Adrenal gland (tissue), 12 donors: ENCODE results near the gene KIFC3. TPM values are rescaled to one million over a fixed set of nuclear protein-coding genes. Genes with fewer than 3 reads are reported as not detected.
"Not testable (repeated sequence)": the region's sequence is repeated elsewhere in the genome, so short reads cannot be mapped to it uniquely, and the experiment has no call there.

ENCODE experiments used
- DNase-seq, 7 donors: peaks; one replicate each; pipeline ENCODE4 v3.0.0-alpha.2; 2019 to 2020
- H3K27ac ChIP-seq, 5 donors: fragments of 200-600 bp; sonication (generic) in 4 of 5; 1 replicate in 3 of 5; 2 replicates in 2 of 5; pipeline versions ENCODE4 v1.5.1 to v1.8.0; 2016 to 2020; ENCODE audit warnings: mild to moderate bottlenecking in 1 of 5
- H3K27me3 ChIP-seq: fragments of 200-600 bp; 2 replicates; pipeline ENCODE4 v1.8.0; 2021
- H3K36me3 ChIP-seq, 2 donors: fragments of 200-600 bp; replicated peaks in 1 of 2; 1 replicate in 1 of 2; 2 replicates in 1 of 2; pipeline versions ENCODE4 v1.5.1 to v1.8.0; 2018 to 2022
- H3K4me1 ChIP-seq, 2 donors: fragments of 200-600 bp; replicated peaks in 1 of 2; 1 replicate in 1 of 2; 2 replicates in 1 of 2; pipeline versions ENCODE4 v1.5.1 to v1.8.0; 2018 to 2021
- H3K4me3 ChIP-seq, 4 donors: fragments of 200-600 bp; sonication (generic) in 3 of 4; one replicate each; pipeline ENCODE4 v1.5.1; 2016 to 2018
- H3K9me3 ChIP-seq, 3 donors: fragments of 200-600 bp; sonication (generic) in 1 of 3; replicated peaks in 1 of 3; 1 replicate in 2 of 3; 2 replicates in 1 of 3; pipeline versions ENCODE4 v1.5.1 to v1.8.0; 2016 to 2021
- POLR2A ChIP-seq, 2 donors: fragments of 450-650 bp; IDR thresholded peaks; one replicate each; pipeline ENCODE4 v1.6.1; 2017; ENCODE audit warnings: antibody characterized with exemption in 2 of 2, mild to moderate bottlenecking in 2 of 2, moderate library complexity in 1 of 2
- WGBS, 4 donors: extraction: QIAGEN DNeasy Blood & Tissue Kit in 2 of 4; methylation state at CpG; one replicate each; pipeline versions ENCODE4 v1.1.5 to v1.1.7; 2013 to 2017; 5-methylcytosine and 5-hydroxymethylcytosine counted together
- intact Hi-C, 2 donors: fragments of 100-400 bp; cut with DNase I; formaldehyde crosslinking; loops; one replicate each; pipeline versions ENCODE4 v1.14.1 to v1.15.0; 2022 to 2023
- polyA plus RNA-seq, 3 donors: library from polyadenylated mRNA; stranded (reverse); fragments of 200-250 nt in 2 of 3; fragments of 350-450 nt in 1 of 3; fragmentation: Illumina TruSeq in 1 of 3; extraction: RNeasy Lipid Tissue Mini Kit (QIAGEN cat#74804) in 1 of 3; gene quantifications; one replicate each; pipeline ENCODE4 v1.2.3, GENCODE V29; 2013 to 2014
- total RNA-seq, 9 donors: library from RNA; depleted of rRNA in 4 of 9; stranded (reverse); fragments of >200 nt in 4 of 9; fragments of 120-200 nt in 1 of 9; fragmentation: NEBNext Ultra II Directional in 1 of 9; extraction: Animal tissue kit (Norgen Biotek cat#: 25700) in 1 of 9; gene quantifications; one replicate each; pipeline versions ENCODE4 v1.1.0 to v1.2.4, GENCODE V29; 2013 to 2023
- TF ChIP-seq, protein P1 (sequence below), 6 experiments: fragments of 450-650 bp in 4 of 6; fragments of 200-600 bp in 2 of 6; sonication (generic) in 1 of 6; IDR thresholded peaks; 1 replicate in 5 of 6; 2 replicates in 1 of 6; pipeline versions ENCODE4 v1.5.1 to v1.8.0; 2016 to 2021; ENCODE audit warnings: antibody characterized with exemption in 6 of 6, mild to moderate bottlenecking in 2 of 6, moderate library complexity in 1 of 6
- donor health status: healthy with polysubstance abuse.
- donor health status: Bipolar disorder and iron deficiency.
- donor health status: DM: yes; HTN: yes; CAD: no.
- donor health status: DM: no; HTN: no; CAD: no.
- donor health status: DM: no; HTN: no; CAD: no.
- donor health status: DM: yes; HTN: yes; CAD: no.

Gene KIFC3
- total and polyA plus RNA-seq, 12 donors, result 15.5 to 130 (median 60.0) TPM

DNA sequence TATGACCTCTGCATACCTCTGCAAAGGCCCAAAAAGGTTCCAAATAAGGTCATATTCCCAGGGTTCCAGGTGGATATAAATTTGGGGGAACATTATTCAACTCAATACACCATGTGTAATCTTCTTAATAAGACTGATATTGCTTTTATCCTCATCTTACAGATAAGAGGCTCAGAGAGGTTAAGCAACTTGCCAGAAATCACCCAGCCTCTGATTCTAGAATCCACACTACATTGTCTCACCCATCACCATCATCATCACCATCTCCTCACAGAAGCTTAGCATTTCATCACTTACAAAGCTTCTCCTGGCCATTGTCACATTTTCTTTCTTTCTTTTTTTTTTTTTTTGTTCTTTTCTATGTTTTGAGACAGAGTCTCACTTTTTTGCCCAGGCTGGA, 15.4 kb upstream of the KIFC3 start:
- Histone ChIP-seq H3K4me3 (no peak overlapping the region), H3K9me3 (no peaks in the 10 kb centered on the region), H3K4me1 (peaks cover 0 to 14% of the 10 kb centered on the region in 2 donors), H3K27me3 (no peaks in the 10 kb centered on the region), H3K27ac (no peak overlapping the region), H3K36me3 (no peaks in the 10 kb centered on the region)
- DNase-seq, result no peak
- intact Hi-C loops, result no loop called here
- TF ChIP-seq POLR2A (IDR thresholded peaks at IDR 0.05), result no peak
- TF ChIP-seq, protein P1, sequence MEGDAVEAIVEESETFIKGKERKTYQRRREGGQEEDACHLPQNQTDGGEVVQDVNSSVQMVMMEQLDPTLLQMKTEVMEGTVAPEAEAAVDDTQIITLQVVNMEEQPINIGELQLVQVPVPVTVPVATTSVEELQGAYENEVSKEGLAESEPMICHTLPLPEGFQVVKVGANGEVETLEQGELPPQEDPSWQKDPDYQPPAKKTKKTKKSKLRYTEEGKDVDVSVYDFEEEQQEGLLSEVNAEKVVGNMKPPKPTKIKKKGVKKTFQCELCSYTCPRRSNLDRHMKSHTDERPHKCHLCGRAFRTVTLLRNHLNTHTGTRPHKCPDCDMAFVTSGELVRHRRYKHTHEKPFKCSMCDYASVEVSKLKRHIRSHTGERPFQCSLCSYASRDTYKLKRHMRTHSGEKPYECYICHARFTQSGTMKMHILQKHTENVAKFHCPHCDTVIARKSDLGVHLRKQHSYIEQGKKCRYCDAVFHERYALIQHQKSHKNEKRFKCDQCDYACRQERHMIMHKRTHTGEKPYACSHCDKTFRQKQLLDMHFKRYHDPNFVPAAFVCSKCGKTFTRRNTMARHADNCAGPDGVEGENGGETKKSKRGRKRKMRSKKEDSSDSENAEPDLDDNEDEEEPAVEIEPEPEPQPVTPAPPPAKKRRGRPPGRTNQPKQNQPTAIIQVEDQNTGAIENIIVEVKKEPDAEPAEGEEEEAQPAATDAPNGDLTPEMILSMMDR (IDR thresholded peaks at IDR 0.05), result no peak

DNA sequence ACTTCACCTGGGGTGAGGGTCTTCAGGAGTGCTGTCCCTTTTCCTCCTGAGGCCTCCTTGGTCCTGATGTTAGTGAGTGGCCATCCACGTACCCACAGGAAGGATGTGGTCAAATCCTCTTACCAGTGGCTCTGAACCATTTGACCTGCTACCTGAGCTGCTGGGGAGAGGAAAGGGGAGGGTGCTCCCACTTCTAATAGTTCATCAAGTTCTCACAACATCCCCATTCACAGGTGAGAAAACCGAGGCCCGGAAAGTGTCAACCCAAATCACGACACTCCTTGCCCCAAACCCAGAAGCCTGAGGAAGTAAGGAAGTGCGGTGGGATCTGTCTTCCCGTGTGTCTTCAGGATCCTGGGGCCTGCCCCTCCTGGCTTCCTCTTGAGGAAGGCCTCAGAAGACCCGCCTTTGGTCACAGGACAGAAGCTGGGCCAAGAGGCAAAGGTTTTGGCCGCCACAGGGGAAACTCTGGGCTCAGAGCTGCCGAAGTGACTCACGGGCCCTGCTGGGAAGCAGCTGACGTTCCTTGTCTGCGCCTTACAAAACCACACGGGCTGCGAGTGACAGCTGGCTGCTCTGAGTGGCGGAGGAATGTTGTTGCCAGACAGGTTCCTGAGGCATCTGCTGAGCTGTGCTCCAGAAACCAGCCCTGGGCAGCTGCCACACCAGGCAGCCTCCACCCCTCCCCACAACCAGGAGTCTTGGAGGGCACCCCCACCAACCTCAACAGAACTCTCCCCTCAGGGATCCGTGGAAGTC, 13.9 kb upstream of the KIFC3 start:
- Histone ChIP-seq H3K27me3 (no peaks in the 10 kb centered on the region), H3K4me3 (no peak overlapping the region), H3K9me3 (no peaks in the 10 kb centered on the region), H3K4me1 (peaks cover 0 to 14% of the 10 kb centered on the region in 2 donors), H3K27ac (peak overlapping the region; percentile 31 to 89 (median 67)), H3K36me3 (no peaks in the 10 kb centered on the region)
- intact Hi-C loops, result no loop called here
- no peak for TF ChIP-seq POLR2A (IDR thresholded peaks at IDR 0.05)
- TF ChIP-seq, protein P1 (IDR thresholded peaks at IDR 0.05), result no peak
- DNase-seq, result peak; percentile 67 to 93 (median 90)
- 59 to 63% (median 61%) methylated on average over 10 to 16 of the region's 16 CpGs for WGBS, 4 donors

DNA sequence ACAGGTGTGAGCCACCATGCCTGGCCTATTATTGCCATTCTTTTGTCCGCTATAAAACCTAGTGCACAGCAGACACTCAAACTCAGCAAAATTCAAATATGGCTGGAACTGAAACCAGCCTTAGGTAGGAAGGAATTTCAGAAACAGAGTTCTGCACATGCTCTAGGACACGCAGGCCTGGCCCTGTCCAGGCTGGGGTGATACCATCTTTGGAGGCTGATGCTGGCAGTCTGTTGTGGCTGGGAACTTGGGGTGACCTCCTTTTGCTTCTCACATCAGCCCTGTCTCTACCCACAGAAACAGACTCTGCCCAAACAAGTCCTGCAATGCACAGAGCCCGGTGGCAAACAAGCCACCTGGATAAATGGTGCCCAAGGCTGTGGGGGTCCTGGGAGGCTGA, 12.6 kb upstream of the KIFC3 start:
- Histone ChIP-seq H3K4me3 (no peak overlapping the region), H3K36me3 (no peaks in the 10 kb centered on the region), H3K27ac (no peak overlapping the region), H3K9me3 (no peaks in the 10 kb centered on the region), H3K4me1 (peaks cover 0 to 26% of the 10 kb centered on the region in 2 donors), H3K27me3 (no peaks in the 10 kb centered on the region)
- whole genome bisulfite sequencing, 4 donors, result 91 to 100% (median 98%) methylated on average over 1 to 3 of the region's 3 CpGs
- no peak for DNase-seq
- TF ChIP-seq, protein P1 (IDR thresholded peaks at IDR 0.05), result no peak
- TF ChIP-seq POLR2A (IDR thresholded peaks at IDR 0.05), result no peak
- intact Hi-C loops, result no loop called here

DNA sequence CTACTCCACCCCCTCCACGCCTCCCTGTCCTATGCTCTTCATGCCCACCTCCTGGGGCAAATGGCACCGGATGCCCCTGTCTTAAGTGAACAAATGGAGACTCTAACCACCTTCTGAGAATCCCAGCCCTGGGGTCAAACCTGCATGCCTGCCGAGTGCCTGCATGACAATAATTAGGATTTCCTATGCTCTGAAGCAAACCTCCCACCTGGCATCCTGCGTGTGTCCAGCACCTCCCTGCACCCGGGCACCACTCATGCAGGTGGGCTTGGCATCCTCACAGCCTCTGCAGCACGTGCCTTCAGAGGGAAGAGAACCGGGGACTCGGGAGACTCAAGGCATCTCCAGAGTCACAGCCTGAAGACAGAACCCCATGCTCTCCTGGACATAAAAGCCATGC, 11.2 kb upstream of the KIFC3 start:
- DNase-seq, result no peak
- H3K27me3 ChIP-seq, result no peaks in the 10 kb centered on the region
- no peaks in the 10 kb centered on the region for H3K9me3 ChIP-seq
- no peak overlapping the region for H3K4me3 ChIP-seq
- peaks cover 1 to 38% of the 10 kb centered on the region in 2 donors for H3K4me1 ChIP-seq
- H3K27ac ChIP-seq, result no peak overlapping the region
- no peak for TF ChIP-seq POLR2A (IDR thresholded peaks at IDR 0.05)
- TF ChIP-seq, protein P1 (IDR thresholded peaks at IDR 0.05), result no peak
- WGBS, 4 donors, result 80 to 91% (median 86%) methylated on average over 7 to 8 of the region's 8 CpGs
- H3K36me3 ChIP-seq, result no peaks in the 10 kb centered on the region
- intact Hi-C loops, result no loop called here

DNA sequence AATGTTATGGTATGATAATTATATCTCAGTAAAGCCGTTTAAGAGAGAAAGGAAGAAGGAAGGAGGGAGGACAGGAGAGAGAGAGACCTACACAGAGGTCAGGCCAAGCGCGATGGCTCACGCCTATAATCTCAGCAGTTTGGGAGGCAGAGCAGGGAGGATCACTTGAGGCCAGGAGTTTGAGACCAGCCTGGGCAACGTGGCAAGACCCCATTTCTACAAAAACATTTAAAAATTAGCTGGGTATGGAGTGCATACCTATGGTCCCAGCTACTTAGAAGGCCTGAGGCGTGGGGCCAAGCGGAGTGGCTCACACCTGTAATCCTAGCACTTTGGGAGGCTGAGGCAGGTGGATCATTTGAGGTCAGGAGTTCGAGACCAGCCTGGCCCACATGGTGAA, 9.0 kb upstream of the KIFC3 start:
- intact Hi-C loops, H3K36me3 ChIP-seq, DNase-seq, H3K9me3 ChIP-seq, H3K4me3 ChIP-seq, H3K27me3 ChIP-seq, H3K27ac ChIP-seq: not testable (repeated sequence)
- H3K4me1 ChIP-seq, result peaks cover 4 to 41% of the 10 kb centered on the region in 2 donors
- 88 to 91% (median 90%) methylated on average over 8 of the region's 8 CpGs for WGBS, 4 donors
